Adipocyte (in vitro differentiated cells): ENCODE measurements around the gene SETD4.

Experiments
- DNase-seq: peaks from one replicate; pipeline ENCODE4 v3.0.0-alpha.2; 2015; ENCODE audit warnings: low read depth
- H3K27me3 ChIP-seq: replicated peaks from 2 replicates; pipeline ENCODE4 v1.7.0; 2013; ENCODE audit warnings: mild to moderate bottlenecking, low read length, moderate library complexity; ENCODE audit not compliant: control insufficient read depth, insufficient read depth
- H3K36me3 ChIP-seq: 2 replicates; pipeline ENCODE4 v1.7.0; 2013; ENCODE audit warnings: low read length, mild to moderate bottlenecking, moderate library complexity; ENCODE audit not compliant: control insufficient read depth, insufficient read depth, severe bottlenecking
- H3K4me1 ChIP-seq: 2 replicates; pipeline ENCODE4 v1.7.0; 2013; ENCODE audit warnings: mild to moderate bottlenecking, low read length, moderate library complexity; ENCODE audit not compliant: control insufficient read depth, insufficient read depth
- H3K4me3 ChIP-seq: 2 replicates; pipeline ENCODE4 v1.7.0; 2013; ENCODE audit warnings: mild to moderate bottlenecking, low read length, moderate library complexity
- H3K9ac ChIP-seq: 2 replicates; pipeline ENCODE4 v1.7.0; 2013; ENCODE audit warnings: mild to moderate bottlenecking, low read length, moderate library complexity
- H3K9me3 ChIP-seq: 2 replicates; pipeline ENCODE4 v1.7.0; 2013; ENCODE audit warnings: mild to moderate bottlenecking, low read length, moderate library complexity; ENCODE audit not compliant: control insufficient read depth

Gene SETD4

DNA sequence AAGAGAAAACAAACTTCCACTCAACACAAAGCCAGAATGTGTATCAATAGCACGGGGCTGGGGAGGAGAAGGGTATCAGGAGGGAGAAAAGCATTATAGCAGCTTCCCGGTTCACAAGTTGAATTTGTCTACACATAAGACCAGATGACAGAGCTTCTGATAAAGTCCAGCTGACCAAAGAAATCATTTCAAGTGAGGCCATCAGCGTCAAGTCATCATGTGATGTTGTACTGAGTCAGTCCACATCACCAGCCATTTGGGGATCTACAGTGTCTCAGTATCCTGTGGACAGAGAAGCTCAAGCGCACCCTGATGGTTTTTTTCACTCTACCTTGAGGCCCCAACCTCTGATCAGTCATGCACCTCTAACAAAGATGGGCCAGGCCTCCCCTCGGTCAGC lies 33.0 kb downstream of the SETD4 start:
- peaks cover 8% of the 10 kb centered on the region for H3K4me1 ChIP-seq
- no peak overlapping the region for H3K4me3 ChIP-seq
- DNase-seq = peak; percentile 35
- no peaks in the 10 kb centered on the region for H3K27me3 ChIP-seq
- H3K9ac ChIP-seq = no peak overlapping the region
- H3K36me3 ChIP-seq = no peaks in the 10 kb centered on the region
- no peaks in the 10 kb centered on the region for H3K9me3 ChIP-seq

DNA sequence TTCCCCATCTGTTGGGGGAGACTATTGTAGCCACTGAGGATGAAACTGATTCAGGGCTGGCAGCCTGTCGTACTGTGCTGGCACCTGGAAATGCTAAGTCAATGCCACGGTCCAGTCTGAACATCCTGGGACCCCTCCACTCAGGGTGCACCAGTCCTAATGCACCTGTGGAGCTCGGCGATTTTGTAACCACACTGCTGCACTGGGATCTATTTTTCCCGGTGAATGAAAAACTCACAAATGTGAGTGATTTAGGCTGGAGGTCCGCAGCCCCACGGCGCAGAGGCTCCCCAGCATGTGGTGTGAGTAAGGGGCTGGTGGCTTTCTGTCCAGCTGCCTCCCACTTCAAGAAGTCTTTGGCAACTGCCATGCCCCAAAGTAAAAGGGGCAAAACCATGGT lies 35.5 kb downstream of the SETD4 start:
- no peaks in the 10 kb centered on the region for H3K36me3 ChIP-seq
- H3K9ac ChIP-seq = no peak overlapping the region
- H3K4me3 ChIP-seq = no peak overlapping the region
- peaks cover 5% of the 10 kb centered on the region for H3K4me1 ChIP-seq
- no peak for DNase-seq
- no peaks in the 10 kb centered on the region for H3K9me3 ChIP-seq
- no peaks in the 10 kb centered on the region for H3K27me3 ChIP-seq

DNA sequence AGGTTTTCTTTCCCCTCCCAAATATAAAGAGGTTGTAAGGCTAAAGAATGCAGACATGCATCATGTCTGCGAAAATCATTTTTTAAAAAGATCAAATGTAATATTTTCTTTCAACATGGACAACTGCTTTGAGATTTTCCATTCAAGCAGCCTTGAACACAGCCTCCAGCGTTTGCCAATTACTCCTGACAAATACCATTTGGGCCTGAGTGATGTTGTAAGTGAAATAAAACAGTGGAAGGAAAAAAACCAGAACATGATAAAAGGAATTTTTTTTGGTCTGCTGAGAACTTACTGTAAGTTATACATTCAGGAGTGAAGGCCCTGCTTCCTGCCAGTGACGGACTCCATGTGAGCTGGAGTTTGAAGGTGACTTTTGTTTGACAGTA lies 37.2 kb downstream of the SETD4 start:
- DNase-seq = peak; percentile 79
- Histone ChIP-seq H3K9ac (no peak overlapping the region), H3K36me3 (no peaks in the 10 kb centered on the region), H3K9me3 (no peaks in the 10 kb centered on the region), H3K27me3 (no peaks in the 10 kb centered on the region), H3K4me1 (peaks cover 5% of the 10 kb centered on the region), H3K4me3 (no peak overlapping the region)

DNA sequence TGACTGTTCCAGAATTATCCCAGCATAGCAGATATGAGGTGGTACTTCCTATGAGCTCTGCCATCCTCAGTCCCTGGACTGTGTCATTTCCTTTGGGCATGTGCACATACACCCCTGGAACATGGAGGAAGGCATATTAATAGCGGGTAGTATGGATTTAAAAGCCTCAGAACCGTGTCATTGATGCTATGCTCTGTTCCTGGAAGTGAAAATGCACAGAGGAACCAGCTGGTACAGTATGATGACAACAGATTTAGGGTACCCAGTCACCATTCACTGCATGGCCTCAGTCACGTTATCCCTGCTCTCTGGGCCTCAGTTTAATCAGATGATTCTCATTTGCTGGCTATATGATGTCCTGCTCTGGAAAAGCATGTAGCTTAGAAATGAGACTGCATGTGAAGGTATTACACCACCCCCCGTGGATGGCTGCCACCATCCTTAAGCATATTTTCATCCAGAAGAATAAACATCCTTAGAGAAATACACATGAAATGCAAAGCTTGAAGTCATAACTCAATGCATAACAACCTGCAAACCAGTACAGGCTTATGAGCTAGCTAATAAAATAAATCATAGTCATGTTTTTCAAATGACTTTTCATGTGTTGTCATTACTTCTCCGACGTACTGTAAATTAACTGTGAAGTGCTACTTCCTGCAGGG lies 37.8 kb downstream of the SETD4 start:
- Histone ChIP-seq H3K36me3 (no peaks in the 10 kb centered on the region), H3K9ac (no peak overlapping the region), H3K4me3 (no peak overlapping the region), H3K4me1 (peaks cover 5% of the 10 kb centered on the region), H3K9me3 (no peaks in the 10 kb centered on the region), H3K27me3 (no peaks in the 10 kb centered on the region)
- peak; percentile 44 for DNase-seq

DNA sequence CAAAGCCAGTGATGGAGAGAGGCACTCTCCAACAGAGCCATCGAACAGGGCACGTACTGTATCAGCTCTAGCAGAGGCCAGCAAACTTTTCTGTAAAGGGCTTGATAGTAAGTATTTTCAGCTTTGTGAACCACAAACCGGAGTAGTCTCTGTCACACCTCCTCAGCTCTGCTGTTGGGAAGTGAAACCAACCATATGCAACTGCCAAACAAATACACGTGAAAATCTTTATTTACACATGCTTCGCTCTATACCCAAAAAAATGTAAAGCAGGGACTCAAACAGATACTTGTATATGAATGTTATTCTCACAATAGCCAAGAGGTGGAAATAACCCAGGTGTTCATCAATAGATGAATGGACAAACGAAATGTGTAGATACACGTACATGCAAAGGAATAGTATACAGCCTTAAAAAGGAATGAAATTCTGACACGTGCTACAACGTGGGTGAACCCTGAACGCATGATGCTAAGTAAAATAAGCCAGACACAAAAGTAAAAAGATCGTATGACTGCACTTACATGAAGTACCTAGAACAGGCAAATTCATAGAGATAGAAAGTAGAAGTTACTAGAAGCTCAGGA lies 39.0 kb downstream of the SETD4 start:
- H3K27me3 ChIP-seq = no peaks in the 10 kb centered on the region
- no peak overlapping the region for H3K4me3 ChIP-seq
- no peak overlapping the region for H3K9ac ChIP-seq
- H3K9me3 ChIP-seq = no peaks in the 10 kb centered on the region
- no peak for DNase-seq
- no peaks in the 10 kb centered on the region for H3K36me3 ChIP-seq
- H3K4me1 ChIP-seq = no peaks in the 10 kb centered on the region

DNA sequence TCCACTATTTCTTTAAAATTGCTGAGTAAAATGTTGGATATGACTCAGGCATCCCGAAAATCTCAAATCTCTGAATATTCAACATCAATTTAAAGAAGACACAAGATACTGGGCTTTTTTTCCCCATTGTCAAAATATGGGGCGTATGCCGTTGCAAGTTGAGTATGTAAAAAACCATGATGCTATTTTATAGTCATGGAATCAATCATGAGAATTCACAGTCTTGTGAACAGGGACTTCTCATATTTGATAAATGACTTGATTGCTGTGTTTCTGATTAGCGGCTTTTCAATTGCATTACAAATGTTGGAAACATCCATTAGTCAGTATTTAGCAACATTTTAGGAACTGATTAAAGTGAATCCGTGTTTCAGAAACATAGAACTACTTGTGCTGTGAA lies 45.3 kb downstream of the SETD4 start:
- Histone ChIP-seq H3K4me1 (peaks cover 14% of the 10 kb centered on the region), H3K9me3 (no peaks in the 10 kb centered on the region), H3K9ac (no peak overlapping the region), H3K36me3 (no peaks in the 10 kb centered on the region), H3K27me3 (no peaks in the 10 kb centered on the region), H3K4me3 (peak overlapping the region; percentile 57)
- no peak for DNase-seq

DNA sequence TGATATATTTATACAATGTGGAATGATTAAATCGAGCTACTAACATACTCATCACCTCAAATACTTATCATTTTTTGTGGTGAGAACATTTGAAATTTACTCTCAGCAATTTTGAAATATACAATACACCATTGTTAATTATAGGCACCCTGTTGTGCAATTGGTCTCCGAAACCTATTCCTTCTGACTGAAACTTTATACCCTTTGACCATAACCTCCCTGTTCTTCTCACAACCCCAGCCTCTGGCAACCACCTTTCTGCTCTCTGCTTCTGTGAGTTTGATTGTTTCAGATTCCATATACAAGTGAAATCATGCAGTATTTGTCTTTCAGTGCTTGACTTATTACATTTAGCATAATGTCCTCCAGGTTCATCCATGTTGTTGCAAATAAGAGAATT lies 49.5 kb downstream of the SETD4 start:
- Histone ChIP-seq H3K36me3 (no peaks in the 10 kb centered on the region), H3K4me1 (peaks cover 14% of the 10 kb centered on the region), H3K9me3 (no peaks in the 10 kb centered on the region), H3K27me3 (no peaks in the 10 kb centered on the region), H3K4me3 (no peak overlapping the region), H3K9ac (no peak overlapping the region)
- no peak for DNase-seq

DNA sequence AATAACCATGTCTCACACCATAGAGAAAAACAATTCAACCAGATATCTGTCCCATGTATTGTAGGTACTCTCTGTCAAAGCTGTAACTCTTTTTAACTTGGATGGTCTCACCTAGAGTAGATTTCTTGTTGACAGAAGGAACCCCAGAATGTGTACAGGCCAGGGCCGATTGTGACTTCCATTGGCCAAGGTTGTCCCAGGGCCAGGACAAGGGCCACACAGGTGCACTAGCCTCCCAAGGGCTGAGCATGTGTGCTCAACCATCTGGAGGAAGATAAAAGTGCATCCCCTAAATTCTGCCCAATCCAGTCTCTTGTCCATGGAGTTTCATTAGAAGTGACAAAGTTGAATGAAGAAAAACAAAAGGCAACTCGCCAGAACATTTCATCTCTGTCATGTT lies 51.8 kb downstream of the SETD4 start:
- no peak overlapping the region for H3K9ac ChIP-seq
- H3K4me1 ChIP-seq = no peaks in the 10 kb centered on the region
- no peaks in the 10 kb centered on the region for H3K36me3 ChIP-seq
- no peak for DNase-seq
- no peaks in the 10 kb centered on the region for H3K27me3 ChIP-seq
- H3K4me3 ChIP-seq = no peak overlapping the region
- H3K9me3 ChIP-seq = peaks cover under 1% of the 10 kb centered on the region

DNA sequence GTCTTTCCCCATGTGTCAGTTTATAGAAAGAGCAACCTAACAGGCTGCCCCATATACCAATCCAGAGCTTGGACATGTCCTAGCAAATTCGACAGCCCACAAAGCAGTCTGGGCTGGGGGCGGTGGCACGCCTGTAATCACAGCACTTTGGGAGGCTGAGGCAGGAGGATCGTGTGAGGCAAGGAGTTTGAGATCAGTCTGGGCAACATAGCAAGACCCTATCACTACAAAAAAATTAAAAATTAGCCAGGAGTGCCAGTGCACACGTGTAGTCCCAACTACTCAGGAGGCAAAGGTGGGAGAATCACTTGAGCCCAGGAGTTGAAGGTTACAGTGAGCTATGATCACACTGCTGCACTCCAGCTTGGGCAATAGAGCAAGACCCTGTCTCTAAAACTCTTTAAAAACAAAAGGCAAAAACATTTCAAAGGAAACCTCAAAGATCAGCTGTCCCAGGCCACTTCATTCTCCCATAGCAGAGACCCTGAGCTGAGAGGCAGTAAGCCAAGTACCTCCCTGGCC lies 54.4 kb downstream of the SETD4 start:
- no peaks in the 10 kb centered on the region for H3K36me3 ChIP-seq
- H3K9me3 ChIP-seq = peaks cover 7% of the 10 kb centered on the region
- peak overlapping the region; percentile 5 for H3K4me3 ChIP-seq
- no peaks in the 10 kb centered on the region for H3K27me3 ChIP-seq
- no peaks in the 10 kb centered on the region for H3K4me1 ChIP-seq
- no peak for DNase-seq
- H3K9ac ChIP-seq = no peak overlapping the region

DNA sequence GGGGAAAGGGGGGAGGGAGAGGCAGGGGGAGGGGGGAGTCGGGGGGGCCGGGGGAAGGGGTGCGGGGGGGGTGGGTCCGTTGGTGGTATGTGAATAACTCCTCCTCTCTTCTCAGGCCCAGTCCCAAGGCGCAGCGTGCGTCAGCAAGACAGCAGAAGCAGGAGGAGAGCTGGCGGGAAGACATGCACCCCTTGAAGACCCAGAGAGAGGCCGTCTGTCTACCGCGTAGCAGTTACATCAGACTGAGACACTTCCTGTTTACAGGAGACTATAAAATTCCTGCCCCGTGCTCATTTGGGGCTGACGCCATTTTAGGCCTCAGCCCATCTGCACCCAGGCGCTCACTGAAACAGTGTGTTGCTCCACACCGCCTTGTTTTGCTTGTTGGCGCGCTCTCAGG lies 55.3 kb downstream of the SETD4 start:
- no peak for DNase-seq
- H3K4me1 ChIP-seq = no peaks in the 10 kb centered on the region
- H3K9me3 ChIP-seq = peaks cover 7% of the 10 kb centered on the region
- H3K27me3 ChIP-seq = peaks cover 6% of the 10 kb centered on the region
- no peaks in the 10 kb centered on the region for H3K36me3 ChIP-seq
- no peak overlapping the region for H3K9ac ChIP-seq
- H3K4me3 ChIP-seq = peak overlapping the region; percentile 5

DNA sequence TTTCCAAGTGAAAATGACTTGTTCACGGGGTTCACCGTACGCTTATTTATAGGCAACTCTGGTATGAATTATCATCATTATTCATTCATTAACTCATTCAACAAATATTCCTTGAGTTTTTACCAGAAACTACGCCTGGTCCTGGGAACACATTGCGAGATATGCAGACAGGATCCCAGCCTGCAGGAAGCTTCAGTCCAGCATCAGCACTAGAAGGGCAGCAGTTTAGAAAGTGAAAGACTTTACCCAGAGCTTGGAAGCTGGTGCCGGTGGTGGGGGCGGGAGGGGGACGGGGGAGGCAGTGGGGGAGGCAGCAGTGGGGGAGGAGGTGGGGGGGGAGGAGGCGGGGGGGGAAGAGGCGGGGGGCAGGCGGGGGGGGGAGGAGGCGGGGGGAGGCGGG lies 55.9 kb downstream of the SETD4 start:
- no peaks in the 10 kb centered on the region for H3K36me3 ChIP-seq
- H3K9me3 ChIP-seq = peaks cover 7% of the 10 kb centered on the region
- H3K4me3 ChIP-seq = no peak overlapping the region
- DNase-seq = no peak
- H3K27me3 ChIP-seq = peaks cover 6% of the 10 kb centered on the region
- no peak overlapping the region for H3K9ac ChIP-seq
- no peaks in the 10 kb centered on the region for H3K4me1 ChIP-seq

DNA sequence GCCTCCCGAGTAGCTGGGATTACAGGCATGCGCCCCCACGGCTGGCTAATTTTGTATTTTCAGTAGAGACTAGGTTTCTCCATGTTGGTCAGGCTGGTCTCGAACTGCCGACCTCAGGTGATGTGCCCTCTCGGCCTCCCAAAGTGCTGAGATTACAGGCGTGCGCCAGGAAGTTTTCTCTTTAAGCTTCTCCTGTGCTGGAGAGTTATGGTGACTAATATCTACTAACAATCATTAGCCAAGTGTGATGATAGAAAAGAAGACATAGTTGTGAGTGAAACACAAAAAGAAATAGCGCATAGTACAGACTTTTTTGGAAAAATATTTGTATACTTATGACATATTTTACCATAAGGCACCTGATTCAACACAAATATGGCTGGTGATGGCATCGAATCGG lies 56.5 kb downstream of the SETD4 start:
- H3K36me3 ChIP-seq = no peaks in the 10 kb centered on the region
- H3K27me3 ChIP-seq = peaks cover 8% of the 10 kb centered on the region
- H3K4me1 ChIP-seq = no peaks in the 10 kb centered on the region
- no peak overlapping the region for H3K9ac ChIP-seq
- H3K9me3 ChIP-seq = peaks cover 7% of the 10 kb centered on the region
- DNase-seq = no peak
- H3K4me3 ChIP-seq = no peak overlapping the region
